Natural killer cell (primary cell): ENCODE measurements around the gene SLC20A1. TPM values are rescaled to one million over a fixed set of nuclear protein-coding genes. Genes with fewer than 3 reads are reported as not detected.
A peak's percentile ranks its signal among the peaks of the same experiment; 100 is the strongest.

ENCODE experiments used
- ATAC-seq, 3 donors: fragments of 150-1000 bp in 2 of 3; fragments of 200-7000 bp in 1 of 3; cut with Tn5 transposase; 1 replicate in 1 of 3; 2 replicates in 2 of 3; pipeline ENCODE4 v1.10.0; 2021; ENCODE audit warnings: mild to moderate bottlenecking in 2 of 3, moderate library complexity in 2 of 3
- DNase-seq, 2 donors: peaks; one replicate each; pipeline versions ENCODE4 v3.0.0 to v3.0.0-alpha.2; 2013 to 2021; ENCODE audit warnings: mixed read lengths in 1 of 2
- H3K27ac ChIP-seq: one replicate; pipeline ENCODE4 v1.5.1; 2013; ENCODE audit warnings: mild to moderate bottlenecking, low read length
- H3K27me3 ChIP-seq: one replicate; pipeline ENCODE4 v1.6.1; 2013; ENCODE audit warnings: low read length; ENCODE audit not compliant: control insufficient read depth, insufficient read depth
- H3K36me3 ChIP-seq: one replicate; pipeline ENCODE4 v1.6.1; 2013; ENCODE audit warnings: low read length; ENCODE audit not compliant: control insufficient read depth, insufficient read depth
- H3K4me1 ChIP-seq: one replicate; pipeline ENCODE4 v1.6.1; 2013; ENCODE audit warnings: low read length; ENCODE audit not compliant: control insufficient read depth, insufficient read depth
- H3K4me3 ChIP-seq: one replicate; pipeline ENCODE4 v1.5.1; 2013; ENCODE audit warnings: low read length
- H3K9me3 ChIP-seq: one replicate; pipeline ENCODE4 v1.6.1; 2013; ENCODE audit warnings: low read length; ENCODE audit not compliant: control insufficient read depth, insufficient read depth
- H3K27ac Mint-ChIP-seq, 2 donors: one replicate each; pipeline ENCODE4 v1.8.0; 2022; ENCODE audit warnings: mild to moderate bottlenecking in 2 of 2, mixed read lengths in 2 of 2, moderate library complexity in 1 of 2
- H3K27me3 Mint-ChIP-seq, 2 donors: one replicate each; pipeline ENCODE4 v1.8.0; 2022; ENCODE audit warnings: low read depth in 2 of 2, mixed read lengths in 2 of 2
- H3K36me3 Mint-ChIP-seq: one replicate; pipeline ENCODE4 v1.8.0; 2022; ENCODE audit warnings: mixed read lengths
- H3K4me1 Mint-ChIP-seq, 2 donors: one replicate each; pipeline ENCODE4 v1.8.0; 2022; ENCODE audit warnings: mixed read lengths in 2 of 2
- H3K4me3 Mint-ChIP-seq: one replicate; pipeline ENCODE4 v1.8.0; 2022; ENCODE audit warnings: mild to moderate bottlenecking, moderate library complexity, mixed read lengths
- H3K9me3 Mint-ChIP-seq, 2 donors: one replicate each; pipeline ENCODE4 v1.8.0; 2022; ENCODE audit warnings: mixed read lengths in 2 of 2
- WGBS: methylation state at CpG from one replicate; pipeline ENCODE4 v1.1.7; 2013; ENCODE audit warnings: missing lambda C conversion rate; ENCODE audit not compliant: insufficient coverage; 5-methylcytosine and 5-hydroxymethylcytosine counted together
- intact Hi-C: fragments of 100-400 bp; cut with micrococcal nuclease; formaldehyde crosslinking; loops from one replicate; pipeline ENCODE4 v1.14.2; 2022
- total RNA-seq, 4 donors: library from RNA; stranded (reverse); fragments of 120-200 nt in 1 of 4; gene quantifications; one replicate each; pipeline versions ENCODE4 v1.2.3 to v1.2.4, GENCODE V29; 2013 to 2022
- TF ChIP-seq, protein P1 (sequence below): fragments of 200-600 bp; IDR thresholded peaks from one replicate; pipeline ENCODE4 v1.8.0; 2022; ENCODE audit warnings: antibody characterized with exemption

Gene SLC20A1
- total RNA-seq, 3 donors from 2014 or later (not counting 1 experiment from before 2014, with no cell fraction given) = 193 to 241 (median 233) TPM

- Histone ChIP-seq H3K36me3 (no peaks in the 10 kb centered on the region), H3K4me1 (peaks cover 7% of the 10 kb centered on the region), H3K4me3 (no peak overlapping the region), H3K27ac (no peak overlapping the region), H3K27me3 (no peaks in the 10 kb centered on the region), H3K9me3 (no peaks in the 10 kb centered on the region)
- Mint-ChIP-seq H3K36me3 (no peaks in the 10 kb centered on the region), H3K27ac (no peak overlapping the region), H3K9me3 (no peaks in the 10 kb centered on the region), H3K4me1 (peaks cover 6 to 10% of the 10 kb centered on the region in 2 donors), H3K4me3 (no peak overlapping the region), H3K27me3 (no peaks in the 10 kb centered on the region)
- no CpG with 5 or more reads among the region's 1 CpG for WGBS
- ATAC-seq = no peak
- intact Hi-C loops = no loop called here
- TF ChIP-seq, protein P1, sequence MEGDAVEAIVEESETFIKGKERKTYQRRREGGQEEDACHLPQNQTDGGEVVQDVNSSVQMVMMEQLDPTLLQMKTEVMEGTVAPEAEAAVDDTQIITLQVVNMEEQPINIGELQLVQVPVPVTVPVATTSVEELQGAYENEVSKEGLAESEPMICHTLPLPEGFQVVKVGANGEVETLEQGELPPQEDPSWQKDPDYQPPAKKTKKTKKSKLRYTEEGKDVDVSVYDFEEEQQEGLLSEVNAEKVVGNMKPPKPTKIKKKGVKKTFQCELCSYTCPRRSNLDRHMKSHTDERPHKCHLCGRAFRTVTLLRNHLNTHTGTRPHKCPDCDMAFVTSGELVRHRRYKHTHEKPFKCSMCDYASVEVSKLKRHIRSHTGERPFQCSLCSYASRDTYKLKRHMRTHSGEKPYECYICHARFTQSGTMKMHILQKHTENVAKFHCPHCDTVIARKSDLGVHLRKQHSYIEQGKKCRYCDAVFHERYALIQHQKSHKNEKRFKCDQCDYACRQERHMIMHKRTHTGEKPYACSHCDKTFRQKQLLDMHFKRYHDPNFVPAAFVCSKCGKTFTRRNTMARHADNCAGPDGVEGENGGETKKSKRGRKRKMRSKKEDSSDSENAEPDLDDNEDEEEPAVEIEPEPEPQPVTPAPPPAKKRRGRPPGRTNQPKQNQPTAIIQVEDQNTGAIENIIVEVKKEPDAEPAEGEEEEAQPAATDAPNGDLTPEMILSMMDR = no peak
- no peak for DNase-seq
Measured at GRCh38 chr2:112673008-112673407, 27.3 kb downstream of the SLC20A1 start.

DNA sequence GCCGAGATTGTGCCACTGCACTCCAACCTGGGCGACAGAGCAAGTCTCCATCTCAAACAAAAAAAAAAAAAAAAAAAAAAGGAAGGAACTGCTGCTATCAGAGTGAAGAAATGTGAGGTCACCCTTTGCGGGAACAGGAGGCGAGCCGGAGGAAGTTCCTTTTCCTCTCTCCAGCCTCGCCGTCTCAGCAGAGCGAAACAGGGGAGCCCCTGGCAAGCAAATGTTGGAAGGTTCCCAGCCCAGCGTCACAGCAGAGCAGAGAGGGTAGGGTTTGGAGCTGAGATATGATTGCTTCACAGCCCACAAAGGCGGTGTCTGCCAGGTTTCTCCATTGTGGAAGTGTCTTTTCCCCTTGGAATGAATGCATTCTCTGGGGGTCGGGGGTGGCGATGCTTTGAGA, 28.5 kb downstream of the SLC20A1 start:
- Mint-ChIP-seq H3K27ac (peak overlapping the region in 1 of 2 donors; percentile 48), H3K36me3 (no peaks in the 10 kb centered on the region), H3K27me3 (no peaks in the 10 kb centered on the region), H3K4me1 (peaks cover 6 to 10% of the 10 kb centered on the region in 2 donors), H3K9me3 (no peaks in the 10 kb centered on the region), H3K4me3 (no peak overlapping the region)
- TF ChIP-seq, protein P1 = no peak
- H3K27me3 ChIP-seq = no peaks in the 10 kb centered on the region
- no peak for DNase-seq
- H3K36me3 ChIP-seq = no peaks in the 10 kb centered on the region
- no peak overlapping the region for H3K4me3 ChIP-seq
- intact Hi-C loops = no loop called here
- H3K4me1 ChIP-seq = peaks cover 7% of the 10 kb centered on the region
- H3K27ac ChIP-seq = no peak overlapping the region
- ATAC-seq = peak in 1 of 3 donors; percentile 66
- no peaks in the 10 kb centered on the region for H3K9me3 ChIP-seq
- WGBS = 22% methylated on average over 10 of the region's 12 CpGs

DNA sequence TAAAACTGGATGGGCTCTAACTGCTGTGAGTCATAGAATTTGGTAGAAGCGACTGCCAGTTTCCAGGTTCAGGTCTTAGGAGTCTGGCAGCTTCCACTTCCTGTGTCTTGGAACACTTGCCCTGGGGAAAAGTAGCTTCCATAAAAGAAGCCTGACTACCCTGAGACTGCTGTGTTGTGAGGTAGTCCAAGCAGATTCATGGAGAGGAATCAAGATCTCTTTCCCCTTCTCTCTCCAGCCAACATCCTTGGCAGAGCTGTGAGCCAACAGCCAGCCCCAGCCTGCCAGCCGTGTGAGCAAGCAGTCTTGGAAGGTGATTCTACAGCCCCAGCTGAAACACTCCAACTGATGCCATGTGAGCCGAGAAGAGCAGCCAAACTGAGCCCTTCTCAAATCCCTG, 33.7 kb downstream of the SLC20A1 start:
- intact Hi-C loops = no loop called here
- no peaks in the 10 kb centered on the region for H3K9me3 Mint-ChIP-seq
- TF ChIP-seq, protein P1 = no peak
- Histone ChIP-seq H3K4me3 (no peak overlapping the region), H3K27ac (no peak overlapping the region), H3K36me3 (no peaks in the 10 kb centered on the region), H3K4me1 (peaks cover 9% of the 10 kb centered on the region), H3K27me3 (no peaks in the 10 kb centered on the region), H3K9me3 (no peaks in the 10 kb centered on the region)
- H3K4me3 Mint-ChIP-seq = no peak overlapping the region
- 86% methylated on average over 3 of the region's 3 CpGs for WGBS
- peaks cover 8 to 9% of the 10 kb centered on the region in 2 donors for H3K4me1 Mint-ChIP-seq
- no peaks in the 10 kb centered on the region for H3K36me3 Mint-ChIP-seq
- DNase-seq (no peak), ATAC-seq (no peak)
- H3K27ac Mint-ChIP-seq = no peak overlapping the region
- H3K27me3 Mint-ChIP-seq = no peaks in the 10 kb centered on the region

DNA sequence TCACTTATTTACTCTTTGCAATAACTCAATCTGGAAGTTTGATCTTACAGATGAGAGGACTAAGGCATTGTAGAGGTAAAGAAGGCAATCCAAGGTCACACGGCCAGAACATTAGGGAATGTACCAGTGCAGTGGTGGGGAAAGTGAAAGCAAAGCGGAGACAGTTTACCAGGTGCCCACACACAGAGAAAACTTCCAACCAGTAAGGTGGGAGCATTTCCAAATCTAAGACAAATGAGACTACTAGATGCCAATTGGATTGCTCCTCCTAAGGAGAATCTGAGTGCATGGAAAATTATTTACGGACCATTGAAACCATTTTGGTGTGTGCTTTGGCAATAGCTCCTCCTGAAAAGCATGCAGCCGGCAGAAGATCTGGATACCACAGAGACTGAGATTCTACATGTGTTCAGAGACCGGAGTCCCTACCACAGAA, 34.9 kb downstream of the SLC20A1 start:
- Histone ChIP-seq H3K27me3 (no peaks in the 10 kb centered on the region), H3K4me3 (no peak overlapping the region), H3K4me1 (peaks cover 9% of the 10 kb centered on the region), H3K36me3 (no peaks in the 10 kb centered on the region), H3K9me3 (no peaks in the 10 kb centered on the region), H3K27ac (no peak overlapping the region)
- Mint-ChIP-seq H3K27ac (no peak overlapping the region), H3K4me3 (no peak overlapping the region), H3K4me1 (peaks cover 16% of the 10 kb centered on the region in 2 donors), H3K27me3 (no peaks in the 10 kb centered on the region), H3K9me3 (no peaks in the 10 kb centered on the region), H3K36me3 (no peaks in the 10 kb centered on the region)
- no peak for DNase-seq
- intact Hi-C loops = no loop called here
- TF ChIP-seq, protein P1 = no peak
- 95% methylated on average over 4 of the region's 5 CpGs for WGBS
- no peak for ATAC-seq
